DND-41 (cell line): ENCODE results near the gene TMPRSS11D.

ENCODE experiments used
- EZH2 ChIP-seq: IDR thresholded peaks from 3 replicates; pipeline ENCODE4 v1.6.1; 2012; ENCODE audit warnings: borderline replicate concordance, low read depth, mild to moderate bottlenecking, moderate library complexity, low read length, inconsistent platforms; ENCODE audit not compliant: severe bottlenecking
- TF ChIP-seq, protein P1 (sequence below): IDR thresholded peaks from 2 replicates; pipeline ENCODE4 v1.5.1; 2012; ENCODE audit warnings: borderline replicate concordance, low read length, moderate library complexity, mild to moderate bottlenecking; ENCODE audit not compliant: poor library complexity, severe bottlenecking; ENCODE audit errors: extremely low read depth

DNA sequence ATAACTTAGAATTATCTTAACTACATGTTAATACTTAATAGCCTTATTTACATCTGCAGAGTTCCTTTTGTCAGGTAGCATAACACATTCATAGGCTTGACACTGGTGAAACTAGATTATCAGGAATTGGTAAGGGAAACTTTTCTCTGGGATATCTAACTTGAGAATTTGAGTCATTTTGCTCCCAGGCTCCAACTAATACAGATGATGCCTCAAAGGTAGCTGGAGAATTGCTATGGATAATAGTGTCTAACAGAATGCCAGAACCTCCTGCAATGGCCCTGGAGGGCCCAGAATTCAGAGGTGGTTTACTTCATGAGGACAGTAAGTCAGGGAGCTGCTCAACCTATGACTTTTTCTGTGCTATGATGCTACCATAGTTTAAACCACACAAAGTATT is 13.9 kb upstream of the TMPRSS11D start:
- TF ChIP-seq, protein P1, sequence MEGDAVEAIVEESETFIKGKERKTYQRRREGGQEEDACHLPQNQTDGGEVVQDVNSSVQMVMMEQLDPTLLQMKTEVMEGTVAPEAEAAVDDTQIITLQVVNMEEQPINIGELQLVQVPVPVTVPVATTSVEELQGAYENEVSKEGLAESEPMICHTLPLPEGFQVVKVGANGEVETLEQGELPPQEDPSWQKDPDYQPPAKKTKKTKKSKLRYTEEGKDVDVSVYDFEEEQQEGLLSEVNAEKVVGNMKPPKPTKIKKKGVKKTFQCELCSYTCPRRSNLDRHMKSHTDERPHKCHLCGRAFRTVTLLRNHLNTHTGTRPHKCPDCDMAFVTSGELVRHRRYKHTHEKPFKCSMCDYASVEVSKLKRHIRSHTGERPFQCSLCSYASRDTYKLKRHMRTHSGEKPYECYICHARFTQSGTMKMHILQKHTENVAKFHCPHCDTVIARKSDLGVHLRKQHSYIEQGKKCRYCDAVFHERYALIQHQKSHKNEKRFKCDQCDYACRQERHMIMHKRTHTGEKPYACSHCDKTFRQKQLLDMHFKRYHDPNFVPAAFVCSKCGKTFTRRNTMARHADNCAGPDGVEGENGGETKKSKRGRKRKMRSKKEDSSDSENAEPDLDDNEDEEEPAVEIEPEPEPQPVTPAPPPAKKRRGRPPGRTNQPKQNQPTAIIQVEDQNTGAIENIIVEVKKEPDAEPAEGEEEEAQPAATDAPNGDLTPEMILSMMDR = no peak
- TF ChIP-seq EZH2 = no peak
